ENCODE data around the gene SLC27A3.

Gene SLC27A3

GRCh38 chr1:153792631-153793041 is 17.4 kb downstream of the SLC27A3 start:
- TF ChIP-seq, protein P1, sequence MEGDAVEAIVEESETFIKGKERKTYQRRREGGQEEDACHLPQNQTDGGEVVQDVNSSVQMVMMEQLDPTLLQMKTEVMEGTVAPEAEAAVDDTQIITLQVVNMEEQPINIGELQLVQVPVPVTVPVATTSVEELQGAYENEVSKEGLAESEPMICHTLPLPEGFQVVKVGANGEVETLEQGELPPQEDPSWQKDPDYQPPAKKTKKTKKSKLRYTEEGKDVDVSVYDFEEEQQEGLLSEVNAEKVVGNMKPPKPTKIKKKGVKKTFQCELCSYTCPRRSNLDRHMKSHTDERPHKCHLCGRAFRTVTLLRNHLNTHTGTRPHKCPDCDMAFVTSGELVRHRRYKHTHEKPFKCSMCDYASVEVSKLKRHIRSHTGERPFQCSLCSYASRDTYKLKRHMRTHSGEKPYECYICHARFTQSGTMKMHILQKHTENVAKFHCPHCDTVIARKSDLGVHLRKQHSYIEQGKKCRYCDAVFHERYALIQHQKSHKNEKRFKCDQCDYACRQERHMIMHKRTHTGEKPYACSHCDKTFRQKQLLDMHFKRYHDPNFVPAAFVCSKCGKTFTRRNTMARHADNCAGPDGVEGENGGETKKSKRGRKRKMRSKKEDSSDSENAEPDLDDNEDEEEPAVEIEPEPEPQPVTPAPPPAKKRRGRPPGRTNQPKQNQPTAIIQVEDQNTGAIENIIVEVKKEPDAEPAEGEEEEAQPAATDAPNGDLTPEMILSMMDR (IDR thresholded peaks at IDR 0.05; ENCODE audit: insufficient read depth, missing control alignments), result no peak
- DNase-seq (ENCODE audit: insufficient read length, low spot score) (no peak), FAIRE-seq (no peak)

- TF ChIP-seq, protein P1 (IDR thresholded peaks at IDR 0.05; ENCODE audit: insufficient read depth, missing control alignments), result no peak
- no peak for FAIRE-seq
- DNase-seq (ENCODE audit: insufficient read length, low spot score), result no peak
Observed at GRCh38 chr1:153793261-153793972, 18.2 kb downstream of the SLC27A3 start.

- no peak for FAIRE-seq
- TF ChIP-seq, protein P1 (IDR thresholded peaks at IDR 0.05; ENCODE audit: insufficient read depth, missing control alignments), result no peak
- no peak for DNase-seq (ENCODE audit: insufficient read length, low spot score)
Observed at GRCh38 chr1:153793973-153794615, 18.9 kb downstream of the SLC27A3 start.

DNA sequence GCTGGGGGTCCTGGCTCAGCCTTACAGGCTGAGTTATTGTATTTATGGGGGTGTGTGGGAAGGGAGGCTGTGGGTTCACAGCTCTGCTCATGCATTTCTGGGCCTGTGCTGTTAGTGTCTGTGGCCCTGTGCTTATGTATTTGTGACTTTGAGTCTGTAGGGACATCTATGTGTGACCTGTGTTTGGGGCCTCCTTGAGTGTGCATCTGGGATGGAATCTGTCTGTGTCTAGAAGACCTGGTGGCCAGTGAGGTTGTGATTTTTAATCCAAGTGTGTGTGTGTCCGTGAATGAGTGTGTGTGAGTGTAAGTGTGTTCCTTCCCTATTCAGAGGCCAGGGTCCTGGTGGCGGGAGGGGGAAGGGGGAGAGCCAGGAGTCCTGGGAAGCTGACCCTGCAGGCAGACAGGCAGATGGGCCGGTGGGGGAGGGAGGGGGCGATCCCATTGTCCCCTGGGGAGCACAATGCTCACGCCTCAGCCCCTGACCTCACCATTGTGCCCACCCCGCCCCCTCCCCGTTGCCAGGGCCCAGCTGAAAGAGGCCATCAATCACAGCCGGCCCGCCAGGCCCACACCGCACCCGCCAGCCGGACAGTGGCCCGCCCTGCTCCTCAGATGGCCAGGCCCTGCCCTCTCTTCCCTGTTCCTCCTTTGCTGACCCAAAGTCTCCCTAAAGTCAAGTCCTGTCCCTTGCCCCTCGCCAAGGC is 19.6 kb downstream of the SLC27A3 start:
- TF ChIP-seq, protein P1 (IDR thresholded peaks at IDR 0.05; ENCODE audit: insufficient read depth, missing control alignments), result no peak
- FAIRE-seq (no peak), DNase-seq (ENCODE audit: insufficient read length, low spot score) (no peak)

DNA sequence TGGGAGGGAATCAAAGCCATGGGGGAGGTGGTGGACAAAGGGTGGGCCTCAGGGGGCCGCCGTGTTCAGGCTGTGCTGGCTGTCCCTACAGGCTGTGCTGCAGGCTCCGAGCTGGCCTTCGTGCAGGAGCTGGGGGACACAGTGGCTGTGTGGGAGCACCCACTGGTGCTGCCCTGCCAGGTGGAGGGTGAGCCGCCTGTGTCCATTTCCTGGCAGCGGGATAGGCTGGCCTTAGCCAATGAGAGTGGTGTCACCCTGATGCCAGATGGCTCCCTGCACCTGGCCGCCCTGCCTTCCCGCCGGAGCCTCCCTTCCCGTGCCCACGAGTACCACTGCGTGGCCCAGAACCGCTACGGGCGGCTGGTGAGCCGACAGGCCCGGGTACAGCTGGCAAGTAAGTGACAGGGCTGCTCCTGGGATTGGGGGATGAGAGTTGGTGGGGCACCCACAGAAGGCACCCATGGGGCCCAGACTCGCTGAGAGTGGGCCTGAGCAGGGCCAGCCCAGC is 20.2 kb downstream of the SLC27A3 start:
- TF ChIP-seq, protein P1 (IDR thresholded peaks at IDR 0.05; ENCODE audit: insufficient read depth, missing control alignments), result no peak
- no peak for DNase-seq (ENCODE audit: insufficient read length, low spot score)
- no peak for FAIRE-seq

GRCh38 chr1:153795934-153796785 is 21.0 kb downstream of the SLC27A3 start:
- FAIRE-seq, result no peak
- DNase-seq (ENCODE audit: insufficient read length, low spot score), result no peak
- TF ChIP-seq, protein P1 (IDR thresholded peaks at IDR 0.05; ENCODE audit: insufficient read depth, missing control alignments), result no peak
